CD8-positive, alpha-beta memory T cell (primary cell): ENCODE data around the gene CETP. TPM values are rescaled to one million over a fixed set of nuclear protein-coding genes. Genes with fewer than 3 reads are reported as not detected.
"Not testable (repeated sequence)": the region's sequence is repeated elsewhere in the genome, so short reads cannot be mapped to it uniquely, and the experiment has no call there.

Source experiments
- CTCF ChIA-PET: fragments of 350-600 bp; sonication (Branson Sonifier 250); formaldehyde crosslinking; loops from one replicate; lab custom pipeline; 2021; ENCODE audit warnings: antibody characterized with exemption; lab: Charles Lee
- POLR2A ChIA-PET: fragments of 350-600 bp; sonication (Branson Sonifier 250); formaldehyde crosslinking; loops from one replicate; lab custom pipeline; 2021; ENCODE audit warnings: antibody characterized with exemption; lab: Charles Lee
- DNase-seq, 5 donors: peaks; one replicate each; pipeline versions ENCODE4 v3.0.0 to v3.0.0-alpha.2; 2020 to 2022; ENCODE audit warnings: mixed read lengths in 1 of 5
- H3K27ac ChIP-seq: one replicate; pipeline ENCODE4 v1.7.0; 2013; ENCODE audit warnings: low read depth, mild to moderate bottlenecking, low read length, moderate library complexity
- H3K27me3 ChIP-seq: 2 replicates; pipeline ENCODE4 v1.7.0; 2013; ENCODE audit warnings: low read length, mild to moderate bottlenecking; ENCODE audit not compliant: insufficient read depth, poor library complexity, severe bottlenecking
- H3K36me3 ChIP-seq: 2 replicates; pipeline ENCODE4 v1.7.0; 2013; ENCODE audit warnings: mild to moderate bottlenecking, low read length, moderate library complexity; ENCODE audit not compliant: insufficient read depth
- H3K4me1 ChIP-seq: 2 replicates; pipeline ENCODE4 v1.7.0; 2013; ENCODE audit warnings: mild to moderate bottlenecking, low read length, moderate library complexity; ENCODE audit not compliant: insufficient read depth
- H3K4me3 ChIP-seq: 2 replicates; pipeline ENCODE4 v1.7.0; 2013; ENCODE audit warnings: mild to moderate bottlenecking, low read length
- H3K9me3 ChIP-seq: 2 replicates; pipeline ENCODE4 v1.7.0; 2013; ENCODE audit warnings: mild to moderate bottlenecking, low read length
- H3K27ac Mint-ChIP-seq, 8 donors: one replicate each; pipeline ENCODE4 v1.8.0; 2020 to 2021; ENCODE audit warnings: mixed read lengths in 8 of 8, mild to moderate bottlenecking in 6 of 8, inconsistent platforms in 3 of 8, moderate library complexity in 3 of 8
- H3K27me3 Mint-ChIP-seq, 2 donors: one replicate each; pipeline ENCODE4 v1.8.0; 2020 to 2021; ENCODE audit warnings: mixed read lengths in 2 of 2, mild to moderate bottlenecking in 1 of 2, moderate library complexity in 1 of 2
- H3K36me3 Mint-ChIP-seq, 3 donors: one replicate each; pipeline ENCODE4 v1.8.0; 2020 to 2021; ENCODE audit warnings: mixed read lengths in 3 of 3, inconsistent platforms in 1 of 3, mild to moderate bottlenecking in 1 of 3
- H3K4me1 Mint-ChIP-seq, 3 donors: one replicate each; pipeline ENCODE4 v1.8.0; 2020 to 2021; ENCODE audit warnings: mixed read lengths in 3 of 3, inconsistent platforms in 1 of 3, mild to moderate bottlenecking in 1 of 3
- H3K4me3 Mint-ChIP-seq, 7 donors: one replicate each; pipeline ENCODE4 v1.8.0; 2020 to 2021; ENCODE audit warnings: mixed read lengths in 7 of 7, mild to moderate bottlenecking in 6 of 7, moderate library complexity in 4 of 7, inconsistent platforms in 2 of 7
- H3K9me3 Mint-ChIP-seq, 5 donors: one replicate each; pipeline ENCODE4 v1.8.0; 2020 to 2022; ENCODE audit warnings: mixed read lengths in 5 of 5, mild to moderate bottlenecking in 3 of 5, moderate library complexity in 2 of 5, inconsistent platforms in 1 of 5
- polyA plus RNA-seq: library from polyadenylated mRNA; unstranded; fragments of 300-500 nt; fragmentation: Illumina TruSeq; gene quantifications from one replicate; pipeline ENCODE4 v1.2.3, GENCODE V29; 2021
- total RNA-seq, 2 experiments: library from RNA; stranded (reverse); gene quantifications; one replicate each; pipeline ENCODE4 v1.2.3, GENCODE V29; 2021

CETP gene
- total and polyA plus RNA-seq, 3 experiments from 2014 or later: not detected

DNA sequence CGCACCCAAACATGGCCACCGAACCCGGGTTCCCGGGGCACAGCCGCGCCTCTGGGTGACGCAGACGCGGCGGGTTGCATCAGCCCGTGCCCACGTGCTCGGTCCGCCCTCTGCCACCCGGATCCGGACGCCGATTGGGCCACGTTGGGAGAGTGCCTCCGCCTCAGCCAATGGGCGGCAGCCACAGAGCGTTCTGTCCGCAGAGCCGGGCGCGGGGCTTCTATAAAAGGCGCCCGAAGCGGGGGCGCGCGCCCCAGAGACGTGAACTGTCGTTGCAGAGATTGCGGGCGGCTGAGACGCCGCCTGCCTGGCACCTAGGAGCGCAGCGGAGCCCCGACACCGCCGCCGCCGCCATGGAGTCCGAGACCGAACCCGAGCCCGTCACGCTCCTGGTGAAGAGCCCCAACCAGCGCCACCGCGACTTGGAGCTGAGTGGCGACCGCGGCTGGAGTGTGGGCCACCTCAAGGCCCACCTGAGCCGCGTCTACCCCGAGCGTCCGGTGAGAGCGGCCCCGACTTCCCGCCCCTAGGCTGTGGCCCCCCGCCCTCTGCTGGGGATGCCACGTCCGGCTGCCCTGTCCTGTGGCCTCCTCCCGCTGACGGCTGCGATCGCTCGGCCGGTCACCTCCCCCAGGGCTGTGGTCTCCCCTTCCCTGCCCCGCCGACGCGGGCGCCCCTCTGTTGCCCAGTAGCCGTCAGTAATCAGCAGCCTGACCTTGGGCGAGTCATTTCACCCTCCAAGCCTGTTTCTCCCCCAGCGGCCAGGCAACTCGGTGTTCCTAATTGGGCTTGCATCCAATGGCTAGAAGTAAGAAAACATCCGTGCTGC, 29.6 kb upstream of the CETP start, which contains the start of gene HERPUD1:
Gene HERPUD1 (plus strand): TSS at position 251 of the 829 bp plus-strand sequence. CDS start 103 bp downstream, at position 354.
- Mint-ChIP-seq H3K27ac (peak within 1 kb of the TSS; percentile 95 to 99 (median 98)), H3K4me1 (peaks cover 34 to 48% (median 47%) of the 10 kb centered on the region in 3 donors), H3K4me3 (peak within 1 kb of the TSS; percentile 95 to 100 (median 98)), H3K27me3 (peaks cover 0 to 5% of the 10 kb centered on the region in 2 donors), H3K9me3 (no peaks in the 10 kb centered on the region), H3K36me3 (peaks cover 5 to 47% (median 17%) of the 10 kb centered on the region in 3 donors)
- POLR2A ChIA-PET: interaction anchor here (0.6 to 2.6 kb wide), 12 partner anchors 9 to 515 kb away, joined by 3 to 14 read pairs (median 4); partner anchors contain the start of genes CIAPIN1, COQ9, MT1X and NUDT21
- DNase-seq: peak; percentile 98 to 99 (median 99)
- Histone ChIP-seq H3K9me3 (no peaks in the 10 kb centered on the region), H3K4me1 (peaks cover 47% of the 10 kb centered on the region), H3K4me3 (peak within 1 kb of the TSS; percentile 69), H3K27ac (peak within 1 kb of the TSS; percentile 95), H3K27me3 (no peaks in the 10 kb centered on the region), H3K36me3 (peaks cover 22% of the 10 kb centered on the region)
- CTCF ChIA-PET: interaction anchor here (1.0 to 2.0 kb wide), 4 partner anchors 13 to 289 kb away, joined by 3 to 7 read pairs (median 6); no protein-coding TSS in a partner anchor

DNA sequence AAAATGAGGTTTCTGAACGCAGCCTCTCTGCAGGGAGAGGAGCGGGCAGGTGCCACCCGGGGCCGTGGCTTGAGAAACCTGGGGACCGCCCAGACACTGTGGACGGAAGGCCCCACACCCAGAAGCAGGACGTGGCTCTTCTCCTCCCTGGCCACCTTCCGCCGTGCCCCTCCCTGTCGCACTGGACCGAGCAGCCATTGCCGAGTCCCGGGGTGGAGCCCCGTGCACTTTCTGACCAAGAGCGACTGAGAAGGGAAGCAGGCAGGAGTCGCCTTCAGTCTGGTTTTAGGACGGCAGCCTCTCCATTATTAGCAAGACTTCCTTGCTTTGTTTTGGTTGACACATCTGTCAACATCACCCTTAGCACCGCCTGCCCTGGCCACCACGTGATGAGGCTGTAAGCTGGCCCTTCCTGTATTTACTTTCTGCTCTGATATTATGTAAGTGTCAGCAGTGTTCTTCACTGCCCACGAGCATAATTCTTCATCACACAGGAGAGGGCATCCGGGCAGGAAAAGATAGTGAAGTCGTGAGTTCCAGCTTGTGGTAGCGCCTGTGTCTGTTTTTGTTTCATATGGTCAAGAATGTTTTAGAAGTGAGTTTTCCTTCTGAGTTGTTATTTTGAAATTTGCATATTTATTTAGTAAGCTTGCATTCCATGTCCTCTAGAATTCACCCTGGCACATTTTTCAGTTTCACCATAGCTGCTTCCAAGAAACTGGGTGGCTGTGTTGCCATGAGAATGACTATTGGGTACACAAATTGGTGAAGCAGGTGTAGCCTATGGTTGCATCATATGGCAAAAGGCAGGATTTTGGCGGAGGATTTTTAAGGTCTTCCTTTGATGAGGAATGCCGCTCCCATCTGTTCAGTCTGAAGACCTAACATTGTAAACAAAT, 28.8 kb upstream of the CETP start:
- H3K27ac Mint-ChIP-seq: peak overlapping the region; percentile 95 to 99 (median 98)
- Histone ChIP-seq H3K4me3 (peak overlapping the region; percentile 69), H3K9me3 (no peaks in the 10 kb centered on the region), H3K27ac (peak overlapping the region; percentile 95), H3K4me1 (peaks cover 50% of the 10 kb centered on the region), H3K36me3 (peaks cover 23% of the 10 kb centered on the region), H3K27me3 (no peaks in the 10 kb centered on the region)
- H3K27me3 Mint-ChIP-seq: peaks cover 0 to 5% of the 10 kb centered on the region in 2 donors
- CTCF ChIA-PET: interaction anchor here (0.7 to 2.0 kb wide), 3 partner anchors 12 to 160 kb away, joined by 3 to 6 read pairs (median 5); no protein-coding TSS in a partner anchor
- peak; percentile 15 to 60 (median 37) for DNase-seq
- peaks cover 7 to 55% (median 22%) of the 10 kb centered on the region in 3 donors for H3K36me3 Mint-ChIP-seq
- peak overlapping the region; percentile 95 to 100 (median 98) for H3K4me3 Mint-ChIP-seq
- H3K4me1 Mint-ChIP-seq: peaks cover 42 to 57% (median 56%) of the 10 kb centered on the region in 3 donors
- H3K9me3 Mint-ChIP-seq: no peaks in the 10 kb centered on the region
- POLR2A ChIA-PET: interaction anchor here (0.8 to 2.6 kb wide), 8 partner anchors 8 to 514 kb away, joined by 3 to 14 read pairs (median 4); partner anchors contain the start of genes CIAPIN1, COQ9, MT1X and NLRC5

DNA sequence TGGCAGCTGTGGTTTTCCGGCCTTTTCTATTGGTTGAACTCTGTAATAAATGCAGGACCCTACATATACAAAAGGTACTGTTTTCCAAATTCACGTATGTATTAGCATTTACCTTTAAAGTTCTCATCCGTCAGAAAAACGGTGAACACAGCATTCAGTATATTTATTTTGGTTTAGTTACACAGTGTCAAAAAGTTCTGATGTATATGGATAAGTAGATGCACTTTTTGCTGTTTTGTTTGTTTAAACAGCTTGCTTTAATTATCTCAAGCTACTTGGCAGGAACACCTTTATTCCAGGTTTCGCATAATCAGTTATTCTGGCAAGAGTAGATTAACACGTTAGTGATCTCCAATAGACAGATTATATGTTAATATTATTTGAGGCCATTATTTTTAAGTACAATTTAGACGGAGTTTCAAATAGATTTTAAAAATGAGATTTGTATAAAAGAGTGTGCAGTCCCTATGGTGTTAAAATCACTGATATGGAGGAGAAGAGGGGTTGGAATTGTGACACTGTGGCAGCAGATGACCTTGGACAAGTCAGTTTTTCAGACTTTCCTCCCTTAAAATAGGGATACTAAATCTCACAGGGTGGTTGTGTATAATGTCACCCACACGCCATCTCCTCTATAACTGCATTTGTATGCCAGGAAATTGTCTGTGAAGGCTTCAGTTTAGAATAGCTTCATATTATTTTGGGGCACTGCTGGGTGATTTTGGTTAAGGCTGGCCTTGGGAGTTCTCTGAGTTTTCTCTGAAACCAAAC, 27.7 kb upstream of the CETP start:
- H3K4me3 Mint-ChIP-seq: peak overlapping the region; percentile 95 to 100 (median 98)
- H3K36me3 Mint-ChIP-seq: peaks cover 8 to 65% (median 25%) of the 10 kb centered on the region in 3 donors
- ChIA-PET POLR2A (interaction anchor here (0.6 to 0.9 kb wide), 3 partner anchors 26 to 99 kb away, joined by 3 to 6 read pairs (median 3); partner anchors contain the start of gene NLRC5), CTCF (interaction anchor here (0.7 to 2.0 kb wide), 4 partner anchors 11 to 159 kb away, joined by 3 to 6 read pairs (median 4); no protein-coding TSS in a partner anchor)
- peaks cover 24% of the 10 kb centered on the region for H3K36me3 ChIP-seq
- peaks cover 53 to 67% (median 66%) of the 10 kb centered on the region in 3 donors for H3K4me1 Mint-ChIP-seq
- no peak for DNase-seq
- peaks cover 0 to 5% of the 10 kb centered on the region in 2 donors for H3K27me3 Mint-ChIP-seq
- H3K27ac Mint-ChIP-seq: peak overlapping the region; percentile 95 to 99 (median 98)
- H3K9me3 ChIP-seq: no peaks in the 10 kb centered on the region
- H3K27ac ChIP-seq: peak overlapping the region; percentile 95
- H3K9me3 Mint-ChIP-seq: no peaks in the 10 kb centered on the region
- peaks cover 61% of the 10 kb centered on the region for H3K4me1 ChIP-seq
- peak overlapping the region; percentile 69 for H3K4me3 ChIP-seq
- no peaks in the 10 kb centered on the region for H3K27me3 ChIP-seq

DNA sequence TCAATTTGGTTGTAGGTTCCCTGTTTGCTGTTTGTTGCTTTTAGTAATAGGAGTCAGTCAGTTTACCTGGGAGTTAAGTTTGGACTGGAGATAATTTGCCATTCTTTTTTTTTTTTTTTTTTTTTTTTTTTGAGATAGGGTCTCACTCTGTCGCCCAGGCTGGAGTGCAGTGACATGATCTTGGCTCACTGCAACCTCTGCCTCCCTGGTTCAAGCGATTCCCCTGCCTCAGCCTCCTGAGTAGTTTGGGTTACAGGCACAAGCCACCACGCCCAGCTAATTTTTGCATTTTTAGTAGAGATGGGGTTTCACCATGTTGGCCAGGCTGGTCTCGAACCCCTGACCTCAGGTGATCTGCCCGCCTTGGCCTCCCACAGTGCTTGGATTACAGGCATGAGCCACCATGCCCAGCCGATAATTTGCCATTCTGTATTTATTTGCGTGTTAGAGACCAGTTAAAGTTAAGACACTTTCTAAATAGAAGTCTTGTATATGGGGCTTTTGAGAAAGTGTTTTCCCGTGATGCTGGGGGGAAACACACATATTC, 27.1 kb upstream of the CETP start:
- DNase-seq, H3K27me3 Mint-ChIP-seq, H3K9me3 Mint-ChIP-seq, H3K27me3 ChIP-seq, H3K9me3 ChIP-seq: not testable (repeated sequence)
- CTCF ChIA-PET: interaction anchor here (1.2 to 1.5 kb wide), 2 partner anchors 16 to 159 kb away, joined by 4 to 5 read pairs; no protein-coding TSS in a partner anchor
- Mint-ChIP-seq H3K4me1 (peaks cover 58 to 74% (median 73%) of the 10 kb centered on the region in 3 donors), H3K4me3 (peak overlapping the region; percentile 95 to 100 (median 98)), H3K36me3 (peaks cover 13 to 72% (median 30%) of the 10 kb centered on the region in 3 donors), H3K27ac (peak overlapping the region; percentile 88 to 99 (median 98))
- Histone ChIP-seq H3K4me1 (peaks cover 67% of the 10 kb centered on the region), H3K27ac (peak overlapping the region; percentile 95), H3K4me3 (peak overlapping the region; percentile 69), H3K36me3 (peaks cover 30% of the 10 kb centered on the region)
- POLR2A ChIA-PET: interaction anchor here (0.6 to 0.7 kb wide), 3 partner anchors 13 to 98 kb away, joined by 3 to 6 read pairs (median 3); no protein-coding TSS in a partner anchor

DNA sequence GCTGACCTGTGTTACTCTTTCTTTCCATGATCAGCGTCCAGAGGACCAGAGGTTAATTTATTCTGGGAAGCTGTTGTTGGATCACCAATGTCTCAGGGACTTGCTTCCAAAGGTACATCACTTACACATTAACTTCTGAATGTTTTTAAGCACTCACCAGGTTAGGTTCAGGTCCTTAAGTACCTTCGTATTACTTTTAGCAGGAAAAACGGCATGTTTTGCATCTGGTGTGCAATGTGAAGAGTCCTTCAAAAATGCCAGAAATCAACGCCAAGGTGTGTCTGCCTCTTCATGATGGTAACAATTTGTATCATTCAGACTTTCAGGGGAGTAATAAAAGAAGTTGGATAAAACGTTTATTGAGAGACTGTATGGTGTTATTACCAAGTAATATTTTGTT, 26.5 kb upstream of the CETP start:
- Histone ChIP-seq H3K27me3 (no peaks in the 10 kb centered on the region), H3K4me1 (peaks cover 73% of the 10 kb centered on the region), H3K27ac (no peak overlapping the region), H3K9me3 (no peaks in the 10 kb centered on the region), H3K4me3 (peak overlapping the region; percentile 2), H3K36me3 (peaks cover 36% of the 10 kb centered on the region)
- DNase-seq: no peak
- Mint-ChIP-seq H3K27ac (peak overlapping the region; percentile 48 to 99 (median 90)), H3K27me3 (peaks cover 0 to 5% of the 10 kb centered on the region in 2 donors), H3K4me1 (peaks cover 63 to 79% (median 77%) of the 10 kb centered on the region in 3 donors), H3K4me3 (peak overlapping the region; percentile 95 to 100 (median 98)), H3K9me3 (no peaks in the 10 kb centered on the region), H3K36me3 (peaks cover 17 to 77% (median 32%) of the 10 kb centered on the region in 3 donors)
- CTCF ChIA-PET: no interaction called here
- POLR2A ChIA-PET: interaction anchor here (0.6 kb wide), 1 partner anchor 12 kb away, joined by 3 read pairs; no protein-coding TSS in a partner anchor

DNA sequence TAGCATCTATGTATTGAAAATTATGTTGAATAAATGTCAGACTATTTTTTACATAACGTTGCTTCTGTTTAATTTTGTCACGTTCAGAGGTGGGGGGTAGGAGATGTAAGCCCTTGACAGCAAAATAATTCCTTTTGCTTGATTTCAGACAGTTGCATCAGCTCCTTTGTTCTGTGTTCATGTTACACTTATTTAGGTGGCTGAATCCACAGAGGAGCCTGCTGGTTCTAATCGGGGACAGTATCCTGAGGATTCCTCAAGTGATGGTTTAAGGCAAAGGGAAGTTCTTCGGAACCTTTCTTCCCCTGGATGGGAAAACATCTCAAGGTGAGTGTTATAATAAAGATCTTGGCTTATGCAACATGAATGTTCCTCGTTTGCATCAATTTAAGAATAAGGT, 25.3 kb upstream of the CETP start:
- Mint-ChIP-seq H3K27ac (peak overlapping the region in 6 of 8 donors; percentile 7 to 99 (median 55)), H3K36me3 (peaks cover 17 to 89% (median 32%) of the 10 kb centered on the region in 3 donors), H3K27me3 (peaks cover 0 to 5% of the 10 kb centered on the region in 2 donors), H3K4me1 (peaks cover 58 to 77% (median 71%) of the 10 kb centered on the region in 3 donors), H3K4me3 (peak overlapping the region in 2 of 7 donors; percentile 13 to 17), H3K9me3 (no peaks in the 10 kb centered on the region)
- Histone ChIP-seq H3K27me3 (no peaks in the 10 kb centered on the region), H3K4me1 (peaks cover 66% of the 10 kb centered on the region), H3K9me3 (no peaks in the 10 kb centered on the region), H3K4me3 (no peak overlapping the region), H3K36me3 (peaks cover 44% of the 10 kb centered on the region), H3K27ac (no peak overlapping the region)
- no peak for DNase-seq
- ChIA-PET POLR2A (interaction anchor here (0.9 kb wide), 1 partner anchor 9 kb away, joined by 3 read pairs; no protein-coding TSS in a partner anchor), CTCF (interaction anchor here (1.6 kb wide), 1 partner anchor 69 kb away, joined by 4 read pairs; no protein-coding TSS in a partner anchor)
